ENCODE measurements around the gene RHEX.

DNA sequence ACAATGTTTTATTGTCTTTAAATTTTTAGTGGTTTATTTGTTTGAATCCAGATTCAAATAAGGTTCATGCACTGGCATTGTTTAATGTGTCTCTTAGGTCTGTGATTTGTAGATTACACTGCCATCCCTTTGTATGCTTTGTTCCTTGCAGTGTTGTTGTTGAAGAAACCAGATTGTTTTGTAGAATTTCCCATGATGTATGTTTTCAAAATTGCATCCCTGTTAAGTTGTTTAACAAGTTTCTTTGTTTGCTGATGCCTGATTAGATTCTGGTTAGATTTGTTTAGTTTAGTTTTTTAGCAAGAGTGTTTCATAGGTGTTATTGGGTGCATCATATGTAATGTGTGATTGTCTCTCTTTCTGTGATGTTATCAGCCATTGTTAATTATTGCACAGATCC is 69.7 kb downstream of the RHEX start:
- TF ChIP-seq, protein P1, sequence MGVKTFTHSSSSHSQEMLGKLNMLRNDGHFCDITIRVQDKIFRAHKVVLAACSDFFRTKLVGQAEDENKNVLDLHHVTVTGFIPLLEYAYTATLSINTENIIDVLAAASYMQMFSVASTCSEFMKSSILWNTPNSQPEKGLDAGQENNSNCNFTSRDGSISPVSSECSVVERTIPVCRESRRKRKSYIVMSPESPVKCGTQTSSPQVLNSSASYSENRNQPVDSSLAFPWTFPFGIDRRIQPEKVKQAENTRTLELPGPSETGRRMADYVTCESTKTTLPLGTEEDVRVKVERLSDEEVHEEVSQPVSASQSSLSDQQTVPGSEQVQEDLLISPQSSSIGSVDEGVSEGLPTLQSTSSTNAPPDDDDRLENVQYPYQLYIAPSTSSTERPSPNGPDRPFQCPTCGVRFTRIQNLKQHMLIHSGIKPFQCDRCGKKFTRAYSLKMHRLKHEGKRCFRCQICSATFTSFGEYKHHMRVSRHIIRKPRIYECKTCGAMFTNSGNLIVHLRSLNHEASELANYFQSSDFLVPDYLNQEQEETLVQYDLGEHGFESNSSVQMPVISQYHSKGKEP (CRISPR knock-in tag; IDR thresholded peaks at IDR 0.05) = no peak
- no peak for TF ChIP-seq ZBTB42 (CRISPR knock-in tag; IDR thresholded peaks at IDR 0.05)
- no peak for TF ChIP-seq JUND (CRISPR knock-in tag; IDR thresholded peaks at IDR 0.05)
- TF ChIP-seq, protein P2, sequence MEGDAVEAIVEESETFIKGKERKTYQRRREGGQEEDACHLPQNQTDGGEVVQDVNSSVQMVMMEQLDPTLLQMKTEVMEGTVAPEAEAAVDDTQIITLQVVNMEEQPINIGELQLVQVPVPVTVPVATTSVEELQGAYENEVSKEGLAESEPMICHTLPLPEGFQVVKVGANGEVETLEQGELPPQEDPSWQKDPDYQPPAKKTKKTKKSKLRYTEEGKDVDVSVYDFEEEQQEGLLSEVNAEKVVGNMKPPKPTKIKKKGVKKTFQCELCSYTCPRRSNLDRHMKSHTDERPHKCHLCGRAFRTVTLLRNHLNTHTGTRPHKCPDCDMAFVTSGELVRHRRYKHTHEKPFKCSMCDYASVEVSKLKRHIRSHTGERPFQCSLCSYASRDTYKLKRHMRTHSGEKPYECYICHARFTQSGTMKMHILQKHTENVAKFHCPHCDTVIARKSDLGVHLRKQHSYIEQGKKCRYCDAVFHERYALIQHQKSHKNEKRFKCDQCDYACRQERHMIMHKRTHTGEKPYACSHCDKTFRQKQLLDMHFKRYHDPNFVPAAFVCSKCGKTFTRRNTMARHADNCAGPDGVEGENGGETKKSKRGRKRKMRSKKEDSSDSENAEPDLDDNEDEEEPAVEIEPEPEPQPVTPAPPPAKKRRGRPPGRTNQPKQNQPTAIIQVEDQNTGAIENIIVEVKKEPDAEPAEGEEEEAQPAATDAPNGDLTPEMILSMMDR (CRISPR knock-in tag; IDR thresholded peaks at IDR 0.05) = no peak
- no peak for TF ChIP-seq ZNF616 (CRISPR knock-in tag; IDR thresholded peaks at IDR 0.05; ENCODE audit: low read depth)
- TF ChIP-seq ZNF263 (CRISPR knock-in tag; IDR thresholded peaks at IDR 0.05) = no peak
- no peak for TF ChIP-seq ZNF282 (IDR thresholded peaks at IDR 0.05; ENCODE audit: partially characterized antibody)
- no peak for TF ChIP-seq ATF7 (IDR thresholded peaks at IDR 0.05)
- no peak for TF ChIP-seq ATF7 (CRISPR knock-in tag; IDR thresholded peaks at IDR 0.05)
- no peak for TF ChIP-seq ZNF274 (CRISPR knock-in tag; IDR thresholded peaks at IDR 0.05)
- TF ChIP-seq SRSF1 (optimal IDR thresholded peaks at IDR 0.05; ENCODE audit: low read depth, low read length) = no peak
- TF ChIP-seq ATAD3A (CRISPR knock-in tag; IDR thresholded peaks at IDR 0.05) = no peak
- TF ChIP-seq, protein P3, sequence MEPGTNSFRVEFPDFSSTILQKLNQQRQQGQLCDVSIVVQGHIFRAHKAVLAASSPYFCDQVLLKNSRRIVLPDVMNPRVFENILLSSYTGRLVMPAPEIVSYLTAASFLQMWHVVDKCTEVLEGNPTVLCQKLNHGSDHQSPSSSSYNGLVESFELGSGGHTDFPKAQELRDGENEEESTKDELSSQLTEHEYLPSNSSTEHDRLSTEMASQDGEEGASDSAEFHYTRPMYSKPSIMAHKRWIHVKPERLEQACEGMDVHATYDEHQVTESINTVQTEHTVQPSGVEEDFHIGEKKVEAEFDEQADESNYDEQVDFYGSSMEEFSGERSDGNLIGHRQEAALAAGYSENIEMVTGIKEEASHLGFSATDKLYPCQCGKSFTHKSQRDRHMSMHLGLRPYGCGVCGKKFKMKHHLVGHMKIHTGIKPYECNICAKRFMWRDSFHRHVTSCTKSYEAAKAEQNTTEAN (CRISPR knock-in tag; conservative IDR thresholded peaks at IDR 0.05) = no peak
- TF ChIP-seq ZNF567 (CRISPR knock-in tag; IDR thresholded peaks at IDR 0.05; ENCODE audit: borderline replicate concordance) = no peak
- TF ChIP-seq POLR2A (IDR thresholded peaks at IDR 0.05; ENCODE audit: insufficient read depth in 1 of 2, low read depth in 2 of 2, low read length in 2 of 2) = no peak

Data from HepG2 (cell line).